NT2/D1 (cell line): ENCODE data around the gene DICER1.

Experiments
- DNase-seq: peaks from one replicate; pipeline ENCODE4 v3.0.0-alpha.2; 2011; ENCODE audit warnings: low read depth, low spot score
- H3K27me3 ChIP-seq: 2 replicates; pipeline ENCODE4 v1.6.0; 2011; ENCODE audit warnings: mild to moderate bottlenecking; ENCODE audit not compliant: insufficient read length, insufficient read depth
- H3K36me3 ChIP-seq: 2 replicates; pipeline ENCODE4 v1.6.1; 2011; ENCODE audit warnings: mild to moderate bottlenecking, low read length, mixed read lengths; ENCODE audit not compliant: insufficient read depth, insufficient read length
- H3K4me1 ChIP-seq: 2 replicates; pipeline ENCODE4 v1.5.1; 2011; ENCODE audit not compliant: insufficient read depth, insufficient read length
- H3K4me3 ChIP-seq: 2 replicates; pipeline ENCODE4 v1.5.1; 2011; ENCODE audit warnings: low read depth; ENCODE audit not compliant: insufficient read length
- H3K9ac ChIP-seq: 2 replicates; pipeline ENCODE4 v1.6.0; 2011; ENCODE audit warnings: low read depth; ENCODE audit not compliant: insufficient read length
- H3K9me3 ChIP-seq: 2 replicates; pipeline ENCODE4 v1.5.1; 2011; ENCODE audit warnings: mild to moderate bottlenecking, low read length; ENCODE audit not compliant: insufficient read depth
- SUZ12 ChIP-seq: IDR thresholded peaks from 2 replicates; pipeline ENCODE4 v1.6.1; 2011; ENCODE audit not compliant: insufficient read length, insufficient read depth; ENCODE audit errors: extremely low read depth
- YY1 ChIP-seq: IDR thresholded peaks from 2 replicates; pipeline ENCODE4 v1.6.1; 2011; ENCODE audit not compliant: insufficient read length, insufficient read depth
- ZNF274 ChIP-seq: IDR thresholded peaks from 2 replicates; pipeline ENCODE4 v1.6.1; 2011; ENCODE audit warnings: mild to moderate bottlenecking, low read depth, low read length

DICER1 gene

GRCh38 chr14:95128140-95128539 is 29.2 kb downstream of the DICER1 start:
- TF ChIP-seq YY1 (no peak), SUZ12 (no peak), ZNF274 (no peak)
- Histone ChIP-seq H3K36me3 (peaks cover 48% of the 10 kb centered on the region), H3K4me3 (no peak overlapping the region), H3K4me1 (no peaks in the 10 kb centered on the region), H3K27me3 (no peaks in the 10 kb centered on the region), H3K9ac (no peak overlapping the region), H3K9me3 (no peaks in the 10 kb centered on the region)
- no peak for DNase-seq

GRCh38 chr14:95127531-95127911 is 29.8 kb downstream of the DICER1 start:
- no peak for TF ChIP-seq YY1
- no peak for TF ChIP-seq ZNF274
- no peak for TF ChIP-seq SUZ12
- no peaks in the 10 kb centered on the region for H3K27me3 ChIP-seq
- H3K9ac ChIP-seq: no peak overlapping the region
- peaks cover 44% of the 10 kb centered on the region for H3K36me3 ChIP-seq
- no peak overlapping the region for H3K4me3 ChIP-seq
- no peaks in the 10 kb centered on the region for H3K9me3 ChIP-seq
- no peaks in the 10 kb centered on the region for H3K4me1 ChIP-seq
- DNase-seq: no peak

- no peaks in the 10 kb centered on the region for H3K27me3 ChIP-seq
- H3K4me1 ChIP-seq: no peaks in the 10 kb centered on the region
- no peak for TF ChIP-seq ZNF274
- no peak for TF ChIP-seq YY1
- no peak for TF ChIP-seq SUZ12
- no peak for DNase-seq
- no peaks in the 10 kb centered on the region for H3K9me3 ChIP-seq
- peaks cover 39% of the 10 kb centered on the region for H3K36me3 ChIP-seq
- no peak overlapping the region for H3K4me3 ChIP-seq
- no peak overlapping the region for H3K9ac ChIP-seq
These were observed 30.3 kb downstream of the DICER1 start for GRCh38 chr14:95126906-95127530.

GRCh38 chr14:95125915-95126314 is 31.4 kb downstream of the DICER1 start:
- Histone ChIP-seq H3K9me3 (no peaks in the 10 kb centered on the region), H3K9ac (no peak overlapping the region), H3K27me3 (no peaks in the 10 kb centered on the region), H3K4me1 (no peaks in the 10 kb centered on the region), H3K4me3 (no peak overlapping the region), H3K36me3 (peaks cover 39% of the 10 kb centered on the region)
- TF ChIP-seq SUZ12: no peak
- DNase-seq: no peak

GRCh38 chr14:95125221-95125620 is 32.1 kb downstream of the DICER1 start:
- Histone ChIP-seq H3K4me3 (no peak overlapping the region), H3K4me1 (no peaks in the 10 kb centered on the region), H3K36me3 (peaks cover 36% of the 10 kb centered on the region), H3K9me3 (no peaks in the 10 kb centered on the region), H3K9ac (no peak overlapping the region), H3K27me3 (no peaks in the 10 kb centered on the region)
- TF ChIP-seq ZNF274: no peak
- no peak for TF ChIP-seq SUZ12
- TF ChIP-seq YY1: no peak
- no peak for DNase-seq

- no peaks in the 10 kb centered on the region for H3K4me1 ChIP-seq
- no peak overlapping the region for H3K9ac ChIP-seq
- no peak overlapping the region for H3K4me3 ChIP-seq
- no peaks in the 10 kb centered on the region for H3K27me3 ChIP-seq
- no peak for DNase-seq
- TF ChIP-seq ZNF274 (no peak), YY1 (no peak), SUZ12 (no peak)
- peaks cover 36% of the 10 kb centered on the region for H3K36me3 ChIP-seq
- H3K9me3 ChIP-seq: no peaks in the 10 kb centered on the region
These were observed 33.3 kb downstream of the DICER1 start for GRCh38 chr14:95123891-95124579.

- Histone ChIP-seq H3K27me3 (no peaks in the 10 kb centered on the region), H3K36me3 (peaks cover 39% of the 10 kb centered on the region), H3K9me3 (no peaks in the 10 kb centered on the region), H3K4me1 (no peaks in the 10 kb centered on the region), H3K4me3 (no peak overlapping the region), H3K9ac (no peak overlapping the region)
- TF ChIP-seq SUZ12: no peak
- no peak for TF ChIP-seq YY1
- no peak for TF ChIP-seq ZNF274
- DNase-seq: no peak
These were observed 34.7 kb downstream of the DICER1 start for GRCh38 chr14:95122621-95122945.
